DMS 273 treated with DMSO at 0.1 percent for 48 hours (cell line): ENCODE data around the gene C11orf98.
"Not testable (repeated sequence)": the region's sequence is repeated elsewhere in the genome, so short reads cannot be mapped to it uniquely, and the experiment has no call there.

Experiments
- DNase-seq: peaks from one replicate; lab custom pipeline; 2025; lab: John Stamatoyannopoulos, UW

C11orf98 gene

DNA sequence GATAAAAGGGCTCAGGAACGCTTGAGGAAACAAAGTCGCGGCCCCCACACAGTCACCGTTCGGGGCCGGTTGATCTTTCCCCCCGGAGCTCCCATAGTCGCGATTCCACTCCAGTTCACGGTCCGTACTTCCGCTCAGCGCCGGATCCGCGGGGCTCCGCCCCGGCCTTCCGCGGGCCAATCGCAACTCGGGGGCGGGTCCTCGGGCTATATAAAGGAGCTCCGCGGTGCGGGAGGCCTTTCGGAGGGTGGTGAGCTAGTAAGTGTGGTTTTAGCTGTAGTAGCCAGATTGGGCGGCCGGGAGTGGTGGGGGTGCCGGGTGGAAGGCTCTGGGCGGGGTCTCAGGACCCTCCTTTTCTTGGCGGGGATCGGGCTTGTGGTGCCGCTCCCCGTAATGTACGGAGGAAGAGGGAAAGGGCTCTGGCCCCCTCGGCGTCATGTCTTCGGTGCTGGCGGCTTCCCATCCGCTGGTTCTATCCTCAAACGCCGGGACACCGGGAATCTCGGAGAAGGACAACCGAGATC is at the start of gene C11orf98, which contains the start of gene CSKMT:
Gene C11orf98, minus strand, starts transcription at position 136 of the 524 bp plus-strand sequence. Its CDS starts 41 bp downstream, at position 95.
Gene CSKMT, plus strand, starts transcription at position 238 of the 524 bp plus-strand sequence. CDS start 568 bp downstream, outside the sequence.
- peak; percentile 82 for DNase-seq

- no peak for DNase-seq
These were observed 48.3 kb upstream of the C11orf98 start for GRCh38 chr11:62713343-62713742.

GRCh38 chr11:62712861-62713260 is 47.9 kb upstream of the C11orf98 start:
- no peak for DNase-seq

- no peak for DNase-seq
These were observed 47.3 kb upstream of the C11orf98 start for GRCh38 chr11:62712276-62712812.

- no peak for DNase-seq
These were observed 45.0 kb upstream of the C11orf98 start for GRCh38 chr11:62710001-62710345.

- DNase-seq = peak; percentile 94
These were observed 44.4 kb upstream of the C11orf98 start for GRCh38 chr11:62709247-62710000.

GRCh38 chr11:62708793-62709192 is 43.8 kb upstream of the C11orf98 start:
- DNase-seq = no peak

DNA sequence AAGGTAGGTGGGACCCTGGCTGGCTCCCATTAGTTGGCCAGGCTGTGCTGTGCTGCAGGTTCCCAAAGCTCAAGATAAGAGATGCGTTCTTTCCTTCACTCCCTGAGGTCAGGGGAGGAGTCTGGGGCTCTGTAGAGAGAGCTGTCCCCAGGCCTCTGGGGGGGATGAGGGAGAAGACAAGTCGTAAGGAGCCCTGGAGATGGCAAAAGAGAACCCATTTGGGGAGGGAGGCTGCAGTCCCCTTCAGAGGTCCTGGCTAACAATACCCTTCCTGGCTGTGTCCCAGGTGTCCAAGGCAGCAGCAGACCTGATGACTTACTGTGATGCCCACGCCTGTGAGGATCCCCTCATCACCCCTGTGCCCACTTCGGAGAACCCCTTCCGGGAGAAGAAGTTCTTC is 43.4 kb upstream of the C11orf98 start:
- no peak for DNase-seq

GRCh38 chr11:62707277-62707861 is 42.4 kb upstream of the C11orf98 start, which contains the start of the genes BSCL2 and GNG3:
BSCL2 (minus strand) TSS chr11:62707424; CDS start chr11:62707195, 229 bp downstream.
GNG3 (plus strand) TSS chr11:62707676; CDS start chr11:62708296, 620 bp downstream.
- no peak for DNase-seq

DNA sequence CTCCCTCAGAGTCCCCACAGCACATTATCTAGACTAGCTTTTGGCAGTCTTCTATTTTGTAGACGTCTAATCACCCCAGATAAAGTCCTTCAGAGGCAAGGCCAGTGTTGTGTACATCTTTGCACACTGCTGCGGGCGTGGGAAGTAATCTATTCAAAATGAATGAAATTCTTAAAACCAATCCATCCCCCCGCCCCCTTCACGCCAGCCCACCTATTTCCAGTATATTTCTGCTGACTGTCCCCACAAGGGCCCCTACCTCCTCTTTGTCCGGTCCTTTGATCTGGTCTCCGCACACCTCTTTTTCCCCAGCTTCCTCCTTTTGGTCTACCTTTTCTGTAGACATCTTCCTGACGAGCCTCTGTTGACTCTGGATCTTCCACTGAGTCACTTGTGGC is 41.8 kb upstream of the C11orf98 start:
- no peak for DNase-seq

- DNase-seq = peak; percentile 62
These were observed 41.2 kb upstream of the C11orf98 start for GRCh38 chr11:62705880-62706849.

GRCh38 chr11:62705413-62705812 is 40.4 kb upstream of the C11orf98 start:
- DNase-seq = no peak

DNA sequence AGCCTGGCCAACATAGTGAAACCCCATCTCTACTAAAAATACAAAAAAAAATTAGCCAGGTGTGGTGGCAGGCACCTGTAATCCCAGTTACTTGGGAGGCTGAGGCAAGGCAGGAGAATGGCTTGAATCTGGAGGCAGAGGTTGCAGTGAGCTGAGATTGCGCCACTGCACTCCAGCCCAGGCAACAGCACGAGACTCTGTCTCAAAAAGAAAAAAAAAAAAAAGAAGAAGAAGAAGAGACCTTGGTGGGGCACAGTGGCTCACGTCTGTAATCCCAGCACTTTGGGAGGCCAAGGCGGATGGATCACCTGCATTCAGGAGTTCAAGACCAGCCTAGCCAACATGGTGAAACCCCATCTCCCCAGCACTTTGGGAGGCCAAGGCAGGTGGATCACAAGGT is 38.9 kb upstream of the C11orf98 start:
- DNase-seq = not testable (repeated sequence)

- DNase-seq = no peak
These were observed 37.2 kb upstream of the C11orf98 start for GRCh38 chr11:62702246-62702645.

GRCh38 chr11:62694455-62695167 is 29.6 kb upstream of the C11orf98 start:
- DNase-seq = peak; percentile 37

DNA sequence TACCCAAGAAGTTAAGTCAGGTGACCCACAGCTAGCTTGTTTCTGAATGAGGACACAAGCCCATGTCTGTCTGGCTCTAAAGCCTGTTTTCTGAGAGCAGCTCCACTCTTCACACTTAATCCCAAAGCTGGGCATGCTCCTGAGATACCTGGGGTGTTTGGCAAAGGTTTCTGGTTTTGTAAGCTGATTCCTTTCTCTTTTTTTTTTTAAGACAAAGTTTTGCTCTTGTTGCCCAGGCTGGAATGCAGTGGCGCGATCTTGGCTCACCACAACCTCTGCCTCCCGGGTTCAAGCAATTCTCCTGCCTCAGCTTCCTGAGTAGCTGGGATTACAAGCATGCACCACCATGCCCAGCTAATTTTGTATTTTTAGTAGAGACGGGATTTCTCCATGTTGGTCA is 28.6 kb upstream of the C11orf98 start:
- not testable (repeated sequence) for DNase-seq

DNA sequence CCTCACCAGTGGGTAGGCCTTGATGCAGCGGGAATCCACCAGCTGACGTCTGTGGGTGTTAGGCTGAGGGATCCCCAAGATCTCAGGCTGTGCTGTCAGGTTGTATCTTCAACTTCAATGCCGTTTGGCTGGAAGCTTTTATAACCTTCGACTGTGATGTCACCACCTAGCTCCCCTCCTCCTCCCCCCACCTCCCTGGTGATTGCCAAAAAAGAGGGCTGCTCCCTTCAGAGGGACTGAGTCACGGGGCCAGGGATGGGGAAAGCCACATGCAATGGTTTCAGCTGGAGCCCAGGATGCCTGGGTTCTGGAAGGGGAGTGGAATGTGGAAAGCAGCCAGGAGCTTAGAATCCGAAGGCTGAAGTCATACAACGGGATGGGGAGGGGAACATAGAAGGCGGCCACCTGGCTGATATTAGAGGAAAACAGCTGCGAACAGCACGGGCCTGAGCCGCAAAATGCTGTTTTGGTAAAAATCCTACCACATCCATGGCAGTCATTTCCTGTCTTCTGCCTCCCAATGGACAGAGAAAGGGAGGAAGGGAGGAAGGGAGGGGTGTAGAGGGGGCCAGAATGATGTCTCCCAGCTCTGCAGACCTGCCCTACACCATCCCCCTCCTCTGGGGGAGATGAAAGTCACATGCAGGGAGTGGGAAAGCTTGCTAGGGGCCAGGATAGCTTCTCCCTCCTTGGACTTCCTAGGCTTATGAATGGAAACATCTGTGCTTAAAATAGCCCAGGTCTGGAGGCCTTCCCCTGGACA is 24.6 kb upstream of the C11orf98 start, which contains the start of gene LRRN4CL:
Gene LRRN4CL, minus strand, starts transcription at position 110 of the 763 bp plus-strand sequence. CDS start 1,022 bp downstream, outside the sequence.
- DNase-seq = no peak

DNA sequence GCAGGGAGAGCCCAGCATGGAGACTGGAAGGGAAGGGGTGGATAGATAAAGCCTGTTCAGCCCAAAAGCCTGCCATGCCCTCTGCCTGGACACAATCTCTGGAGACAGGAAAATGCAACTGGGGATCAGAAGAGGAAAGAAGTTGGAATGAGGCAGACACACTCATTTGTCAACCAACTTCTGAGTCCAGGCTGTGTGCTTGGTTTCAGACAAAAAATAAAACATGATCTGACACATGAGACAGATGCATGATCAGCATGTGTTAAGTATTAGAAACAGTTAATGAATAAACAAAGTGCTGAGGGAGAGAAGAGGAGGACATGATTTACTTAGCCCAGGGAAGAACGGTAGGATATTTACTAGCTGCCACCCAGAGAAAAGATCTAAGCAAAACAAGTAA is 23.5 kb upstream of the C11orf98 start:
- no peak for DNase-seq

GRCh38 chr11:62687508-62688396 is 22.7 kb upstream of the C11orf98 start:
- no peak for DNase-seq
